HUES48 (cell line): ENCODE data around the gene TOPAZ1.
A peak's percentile ranks its signal among the peaks of the same experiment; 100 is the strongest.
"Not testable (repeated sequence)": the region's sequence is repeated elsewhere in the genome, so short reads cannot be mapped to it uniquely, and the experiment has no call there.

ENCODE experiments used
- H3K27ac ChIP-seq: one replicate; pipeline ENCODE4 v1.7.0; 2013; ENCODE audit warnings: low read depth, low read length, inconsistent platforms
- H3K27me3 ChIP-seq: 2 replicates; pipeline ENCODE4 v1.6.1; 2013; ENCODE audit warnings: mild to moderate bottlenecking, low read length; ENCODE audit not compliant: control insufficient read depth, insufficient read depth
- H3K36me3 ChIP-seq: 2 replicates; pipeline ENCODE4 v1.6.1; 2013; ENCODE audit warnings: low read length; ENCODE audit not compliant: control insufficient read depth, insufficient read depth
- H3K4me1 ChIP-seq: 2 replicates; pipeline ENCODE4 v1.6.1; 2013; ENCODE audit warnings: mild to moderate bottlenecking, low read length; ENCODE audit not compliant: control insufficient read depth, insufficient read depth
- H3K4me3 ChIP-seq: 2 replicates; pipeline ENCODE4 v1.5.1; 2013; ENCODE audit warnings: mild to moderate bottlenecking, low read depth, low read length
- H3K9ac ChIP-seq: 2 replicates; pipeline ENCODE4 v1.6.1; 2013; ENCODE audit warnings: mild to moderate bottlenecking, low read depth, low read length, moderate library complexity
- H3K9me3 ChIP-seq: 2 replicates; pipeline ENCODE4 v1.6.1; 2013; ENCODE audit warnings: low read length; ENCODE audit not compliant: control insufficient read depth, insufficient read depth

Gene TOPAZ1

DNA sequence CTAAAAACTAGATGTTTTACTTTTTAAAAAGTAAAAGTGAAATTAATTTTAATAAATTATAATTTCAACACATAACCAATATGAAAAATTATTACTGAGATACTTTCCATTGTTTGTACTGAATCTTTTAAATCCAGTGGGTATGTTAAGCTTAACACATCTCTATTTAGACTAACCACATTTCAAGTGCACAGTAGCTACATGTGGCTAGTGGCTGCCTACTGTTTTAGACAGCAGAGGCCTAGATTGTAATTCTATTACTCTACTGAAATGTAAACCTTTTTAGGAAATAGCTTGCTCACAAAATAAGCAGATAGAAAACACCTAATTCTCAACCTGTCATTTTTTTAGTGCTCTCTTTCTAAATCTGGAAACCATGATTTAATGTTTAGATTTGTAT is 101.7 kb downstream of the TOPAZ1 start:
- Histone ChIP-seq H3K9me3 (no peaks in the 10 kb centered on the region), H3K27me3 (no peaks in the 10 kb centered on the region), H3K36me3 (peaks cover 4% of the 10 kb centered on the region), H3K9ac (no peak overlapping the region), H3K4me1 (peaks cover 11% of the 10 kb centered on the region), H3K4me3 (no peak overlapping the region), H3K27ac (no peak overlapping the region)

DNA sequence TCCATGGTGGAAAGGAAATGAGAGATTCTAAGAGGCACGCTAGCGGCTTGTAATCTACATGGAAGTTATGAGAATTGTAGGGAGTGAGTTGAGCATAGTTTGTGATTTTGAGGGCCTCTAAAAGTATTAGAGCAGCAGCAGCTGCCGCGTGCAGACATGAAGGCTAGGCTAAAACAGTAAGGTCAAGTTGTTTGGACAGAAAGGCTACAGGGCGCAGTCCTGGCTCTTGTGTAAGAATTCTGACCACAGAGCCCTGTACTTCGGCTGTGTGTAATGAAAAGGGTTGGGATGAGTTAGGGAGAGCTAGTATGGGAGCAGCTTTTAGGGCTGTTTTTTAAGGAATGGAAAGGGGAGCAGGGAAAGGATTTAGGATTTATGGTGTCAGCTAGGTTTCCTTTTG is 104.9 kb downstream of the TOPAZ1 start:
- not testable (repeated sequence) for H3K9ac ChIP-seq, H3K27me3 ChIP-seq, H3K9me3 ChIP-seq, H3K27ac ChIP-seq, H3K4me3 ChIP-seq, H3K36me3 ChIP-seq, H3K4me1 ChIP-seq

DNA sequence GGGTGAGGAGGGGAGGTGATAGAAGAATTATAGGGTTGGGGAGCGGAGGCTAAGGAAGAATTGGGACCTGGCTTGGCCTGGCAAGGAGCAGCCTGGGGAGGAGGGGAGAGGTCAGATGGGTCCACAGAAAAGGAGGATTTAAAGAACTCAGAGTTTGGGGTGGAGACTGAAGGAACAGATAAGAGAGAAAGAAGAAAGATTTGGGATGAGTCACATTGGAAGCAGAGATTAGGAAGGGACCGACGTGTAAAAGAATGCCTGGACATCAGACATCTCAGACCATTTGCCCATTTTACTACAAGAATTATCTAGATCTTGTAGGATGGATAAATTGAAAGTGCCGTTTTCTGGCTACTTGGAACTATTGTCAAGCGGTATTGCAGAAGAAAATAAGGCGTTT is 107.3 kb downstream of the TOPAZ1 start:
- no peak overlapping the region for H3K27ac ChIP-seq
- H3K27me3 ChIP-seq, result no peaks in the 10 kb centered on the region
- no peaks in the 10 kb centered on the region for H3K4me1 ChIP-seq
- no peaks in the 10 kb centered on the region for H3K9me3 ChIP-seq
- H3K9ac ChIP-seq, result no peak overlapping the region
- H3K4me3 ChIP-seq, result no peak overlapping the region
- H3K36me3 ChIP-seq, result no peaks in the 10 kb centered on the region; the same call in 1 of the 2 replicates

DNA sequence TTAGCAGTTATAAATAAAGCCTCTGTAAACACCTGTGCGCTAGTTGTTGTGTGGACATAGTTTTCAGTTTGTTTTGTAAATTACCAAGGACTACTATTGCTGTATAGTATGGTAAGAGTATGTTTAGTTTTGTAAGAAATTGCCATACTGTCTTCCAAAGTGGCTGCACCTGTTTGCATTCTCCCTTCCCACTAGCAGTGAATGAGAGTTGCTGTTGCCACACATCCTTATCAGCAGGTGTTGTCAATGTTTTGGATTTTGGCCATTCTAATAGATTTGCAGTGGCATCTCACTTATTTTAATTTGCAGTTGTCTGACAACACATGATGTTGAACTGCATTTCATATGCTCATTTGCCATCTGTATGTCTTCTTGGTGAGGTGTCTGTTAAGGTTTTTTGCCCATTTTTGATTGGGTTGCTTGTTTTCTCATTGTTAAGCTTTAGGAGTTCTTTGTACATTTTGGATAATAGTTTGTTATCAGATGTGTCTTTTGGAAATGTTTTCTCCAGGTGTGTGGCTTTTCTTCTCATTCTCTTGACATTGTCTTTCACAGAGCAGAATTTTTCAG is 111.8 kb downstream of the TOPAZ1 start:
- peaks cover 5% of the 10 kb centered on the region; the same call in 1 of the 2 replicates for H3K36me3 ChIP-seq
- no peaks in the 10 kb centered on the region for H3K27me3 ChIP-seq
- H3K4me1 ChIP-seq, result peaks cover 15% of the 10 kb centered on the region
- no peak overlapping the region for H3K27ac ChIP-seq
- H3K4me3 ChIP-seq, result no peak overlapping the region
- H3K9me3 ChIP-seq, result no peaks in the 10 kb centered on the region
- H3K9ac ChIP-seq, result no peak overlapping the region

DNA sequence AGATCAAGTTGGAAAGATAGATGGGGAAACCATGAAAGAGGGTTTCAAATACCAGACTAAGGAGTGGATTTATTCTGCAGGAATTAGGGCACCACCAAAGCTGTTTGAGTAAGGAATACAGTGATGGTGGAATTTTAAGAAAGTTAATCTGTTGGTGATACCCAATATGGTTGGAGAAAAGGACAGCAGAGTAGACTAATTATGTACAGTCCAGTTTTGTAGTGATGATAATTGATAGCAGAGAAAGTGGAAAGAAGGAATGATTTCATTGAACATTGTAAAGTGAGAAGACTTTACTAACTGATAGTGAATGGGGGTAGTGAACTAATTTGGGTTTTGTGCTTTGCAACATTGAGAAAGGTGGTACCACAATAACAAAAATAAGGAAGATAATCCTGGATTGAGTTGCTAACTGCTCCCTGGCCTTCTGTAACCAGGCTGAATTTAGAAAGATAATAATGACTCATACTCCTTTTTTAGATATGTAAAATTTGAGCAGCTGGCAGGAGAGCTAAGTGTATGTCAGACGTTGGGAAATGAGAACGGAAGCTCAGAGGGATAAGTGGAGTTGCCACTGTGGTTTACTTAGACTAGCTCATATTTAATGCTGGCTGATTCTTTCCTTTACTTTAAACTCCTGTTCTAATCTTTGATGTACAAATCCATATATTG is 113.8 kb downstream of the TOPAZ1 start:
- Histone ChIP-seq H3K4me1 (peaks cover 24% of the 10 kb centered on the region), H3K9ac (no peak overlapping the region), H3K4me3 (no peak overlapping the region), H3K27me3 (no peaks in the 10 kb centered on the region), H3K9me3 (no peaks in the 10 kb centered on the region), H3K27ac (peak overlapping the region; percentile 5), H3K36me3 (peaks cover 7% of the 10 kb centered on the region; the same call in 1 of the 2 replicates)

DNA sequence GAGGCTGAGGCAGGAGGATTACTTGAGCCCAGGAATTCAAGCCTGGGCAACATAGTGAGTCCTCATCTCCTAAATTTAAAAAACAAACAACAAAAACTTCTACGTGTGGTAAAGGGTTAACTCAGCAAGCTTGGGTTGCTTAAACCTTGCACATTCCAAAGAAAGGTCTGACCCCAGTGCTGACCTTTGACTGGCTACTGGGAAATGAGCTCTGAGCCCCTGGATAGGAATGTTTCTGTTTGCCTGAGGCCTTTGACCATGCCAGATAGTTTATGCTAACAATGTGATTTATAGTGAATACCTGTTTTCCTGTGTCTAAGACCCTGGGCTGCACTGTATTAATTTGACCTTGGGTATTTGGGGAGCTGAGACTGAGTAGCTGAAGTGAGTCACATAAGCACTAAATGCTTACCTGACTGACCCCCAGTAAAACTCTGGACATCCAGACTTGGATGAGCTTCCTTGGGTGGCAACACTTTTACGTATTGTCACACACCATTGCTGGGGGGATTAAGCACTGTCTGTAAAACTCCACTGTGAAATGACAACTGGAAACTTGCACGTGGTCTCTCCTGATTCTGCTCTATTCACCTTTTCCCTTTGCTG is 117.6 kb downstream of the TOPAZ1 start:
- peaks cover 28% of the 10 kb centered on the region for H3K4me1 ChIP-seq
- no peaks in the 10 kb centered on the region for H3K27me3 ChIP-seq
- no peak overlapping the region for H3K4me3 ChIP-seq
- H3K36me3 ChIP-seq, result peaks cover 7% of the 10 kb centered on the region; the same call in 1 of the 2 replicates
- H3K9me3 ChIP-seq, result no peaks in the 10 kb centered on the region
- H3K27ac ChIP-seq, result peak overlapping the region; percentile 82
- no peak overlapping the region for H3K9ac ChIP-seq

DNA sequence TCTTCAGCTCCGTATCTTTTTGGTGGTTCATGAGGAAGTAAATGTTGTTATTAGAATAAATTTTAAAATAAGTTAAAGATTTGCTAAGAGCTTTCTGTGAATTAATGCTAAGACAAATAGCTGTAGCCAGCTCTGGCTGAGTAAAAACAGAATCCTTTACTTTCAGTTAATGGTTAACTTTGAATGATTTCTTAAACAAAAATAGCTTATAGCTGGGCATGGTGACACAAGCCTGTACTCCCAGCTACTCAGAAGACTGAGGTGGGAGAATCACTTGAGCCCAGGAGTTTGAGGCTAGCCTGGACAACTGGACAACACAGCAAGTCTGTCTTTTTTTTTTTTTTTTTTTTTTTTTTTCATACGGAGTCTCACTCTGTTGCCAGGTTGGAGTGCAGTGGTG is 121.9 kb downstream of the TOPAZ1 start:
- Histone ChIP-seq H3K4me1 (peaks cover 18% of the 10 kb centered on the region), H3K36me3 (peaks cover 5% of the 10 kb centered on the region; the same call in 1 of the 2 replicates)

DNA sequence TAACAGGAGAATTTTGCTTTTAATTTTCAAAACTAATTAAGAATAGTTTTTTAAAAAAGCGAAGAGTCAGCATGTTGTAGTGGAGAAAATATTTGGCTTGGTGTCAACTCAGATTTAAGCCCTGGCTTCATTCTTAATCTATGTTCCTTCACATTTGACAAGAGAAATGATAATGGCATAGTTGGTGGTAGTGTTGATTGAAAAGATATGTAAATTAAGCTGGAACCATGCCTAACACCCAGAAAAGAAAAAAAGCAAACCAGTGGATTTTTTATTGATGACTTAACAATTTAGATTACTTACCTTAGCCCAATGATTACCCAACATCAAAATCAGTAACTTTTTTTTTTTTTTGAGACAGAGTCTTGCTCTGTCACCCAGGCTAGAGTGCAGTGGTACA is 124.3 kb downstream of the TOPAZ1 start:
- Histone ChIP-seq H3K36me3 (peaks cover 4% of the 10 kb centered on the region; the same call in 1 of the 2 replicates), H3K4me3 (no peak overlapping the region), H3K9me3 (no peaks in the 10 kb centered on the region), H3K4me1 (peaks cover 10% of the 10 kb centered on the region), H3K27ac (no peak overlapping the region), H3K9ac (no peak overlapping the region), H3K27me3 (no peaks in the 10 kb centered on the region)

More for the DNA sequence above, 121.9 kb downstream of the TOPAZ1 start:
- Histone ChIP-seq H3K9me3 (no peaks in the 10 kb centered on the region), H3K4me3 (no peak overlapping the region), H3K27ac (no peak overlapping the region), H3K9ac (no peak overlapping the region), H3K27me3 (no peaks in the 10 kb centered on the region)

DNA sequence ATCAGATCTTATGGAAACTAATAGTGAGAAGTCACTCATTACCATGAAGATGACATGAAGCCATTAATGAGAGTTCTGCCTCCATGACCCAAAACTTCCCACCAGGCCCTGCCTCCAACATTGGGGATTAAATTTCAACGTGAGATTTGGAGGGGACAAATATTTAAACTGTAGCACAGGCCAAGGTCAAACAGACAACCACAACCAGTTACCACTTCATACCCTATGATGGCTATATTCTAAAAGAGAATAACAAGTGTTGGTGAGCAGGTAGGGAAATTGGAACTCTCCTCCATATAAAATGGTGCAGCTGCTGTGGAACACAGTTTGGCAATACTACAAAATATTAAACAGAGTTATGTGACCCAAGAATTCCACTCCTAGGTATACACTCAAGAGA is 133.8 kb downstream of the TOPAZ1 start:
- H3K27me3 ChIP-seq, result no peaks in the 10 kb centered on the region
- H3K9ac ChIP-seq, result no peak overlapping the region
- H3K4me1 ChIP-seq, result no peaks in the 10 kb centered on the region
- no peak overlapping the region for H3K4me3 ChIP-seq
- H3K36me3 ChIP-seq, result peaks cover 10% of the 10 kb centered on the region
- no peak overlapping the region for H3K27ac ChIP-seq
- peaks cover 18% of the 10 kb centered on the region for H3K9me3 ChIP-seq
